SK-N-MC (cell line): Measurements from ENCODE around the gene ANO6.

Source experiments
- DNase-seq: peaks from one replicate; pipeline ENCODE4 v3.0.0-alpha.2; 2011; ENCODE audit warnings: low read depth, low spot score
- H3K27ac ChIP-seq: fragments of 200-600 bp; sonication (generic); 2 replicates; pipeline ENCODE4 v1.5.1; 2016; ENCODE audit warnings: mixed run types
- H3K36me3 ChIP-seq: fragments of 200-600 bp; sonication (generic); 2 replicates; pipeline ENCODE4 v1.6.1; 2017; ENCODE audit warnings: antibody characterized with exemption, low read length, mixed read lengths; ENCODE audit not compliant: insufficient read depth
- H3K4me3 ChIP-seq: fragments of 200-600 bp; sonication (generic); 2 replicates; pipeline ENCODE4 v1.5.1; 2016
- H3K9ac ChIP-seq: fragments of 200-600 bp; sonication (generic); 2 replicates; pipeline ENCODE4 v1.8.0; 2017; ENCODE audit warnings: mixed run types, mixed read lengths; ENCODE audit not compliant: insufficient read length
- H3K9me3 ChIP-seq: fragments of 200-600 bp; sonication (generic); 2 replicates; pipeline ENCODE4 v1.6.1; 2017; ENCODE audit warnings: low read depth, mild to moderate bottlenecking, antibody characterized with exemption, low read length, moderate library complexity, mixed read lengths
- EZH2 ChIP-seq: fragments of 200-600 bp; sonication (generic); IDR thresholded peaks from one replicate; pipeline ENCODE4 v1.6.1; 2017; ENCODE audit warnings: antibody characterized with exemption
- FOXP2 ChIP-seq: optimal IDR thresholded peaks from 2 replicates; pipeline ENCODE3; 2011; ENCODE audit warnings: mild to moderate bottlenecking, moderate library complexity; ENCODE audit not compliant: insufficient read depth; ENCODE audit errors: extremely low read length, control extremely low read depth
- POLR2AphosphoS5 ChIP-seq: IDR thresholded peaks from 2 replicates; pipeline ENCODE4 v1.6.1; 2012; ENCODE audit warnings: mild to moderate bottlenecking, low read depth, low read length, borderline replicate concordance

The ANO6 gene

GRCh38 chr12:45334396-45334795, 118.5 kb downstream of the ANO6 start:
- H3K4me3 ChIP-seq: no peak overlapping the region
- no peak overlapping the region for H3K9ac ChIP-seq
- no peaks in the 10 kb centered on the region for H3K9me3 ChIP-seq
- H3K27ac ChIP-seq: no peak overlapping the region
- DNase-seq: no peak
- peaks cover 20% of the 10 kb centered on the region for H3K36me3 ChIP-seq
- no peak for TF ChIP-seq POLR2AphosphoS5
- TF ChIP-seq EZH2: no peak
- no peak for TF ChIP-seq FOXP2

- Histone ChIP-seq H3K9me3 (no peaks in the 10 kb centered on the region), H3K36me3 (peaks cover 20% of the 10 kb centered on the region), H3K4me3 (no peak overlapping the region), H3K9ac (no peak overlapping the region), H3K27ac (no peak overlapping the region)
- DNase-seq: no peak
- TF ChIP-seq EZH2: no peak
These were observed 120.4 kb downstream of the ANO6 start for GRCh38 chr12:45336331-45336730.

GRCh38 chr12:45336762-45337596, 121.1 kb downstream of the ANO6 start:
- no peak for DNase-seq
- TF ChIP-seq POLR2AphosphoS5 (no peak), EZH2 (no peak), FOXP2 (no peak)

GRCh38 chr12:45337835-45338234, 121.9 kb downstream of the ANO6 start:
- Histone ChIP-seq H3K27ac (peak overlapping the region; percentile 35; the same call in 1 of the 2 replicates), H3K4me3 (peak overlapping the region; percentile 17; the same call in 1 of the 2 replicates), H3K36me3 (peaks cover 12% of the 10 kb centered on the region; the same call in 1 of the 2 replicates), H3K9ac (no peak overlapping the region), H3K9me3 (no peaks in the 10 kb centered on the region)
- no peak for DNase-seq
- no peak for TF ChIP-seq POLR2AphosphoS5
- no peak for TF ChIP-seq FOXP2
- TF ChIP-seq EZH2: no peak

More at GRCh38 chr12:45336762-45337596, 121.1 kb downstream of the ANO6 start:
- Histone ChIP-seq H3K36me3 (peaks cover 19% of the 10 kb centered on the region), H3K9ac (peak overlapping the region; percentile 5), H3K9me3 (no peaks in the 10 kb centered on the region), H3K4me3 (no peak overlapping the region), H3K27ac (peak overlapping the region; percentile 60; the same call in 1 of the 2 replicates)

- TF ChIP-seq EZH2 (no peak), POLR2AphosphoS5 (no peak), FOXP2 (no peak)
- no peak overlapping the region for H3K9ac ChIP-seq
- H3K9me3 ChIP-seq: no peaks in the 10 kb centered on the region
- H3K36me3 ChIP-seq: peaks cover 12% of the 10 kb centered on the region
- peak overlapping the region; percentile 17; the same call in 1 of the 2 replicates for H3K4me3 ChIP-seq
- DNase-seq: no peak
- peak overlapping the region; percentile 35 for H3K27ac ChIP-seq
These were observed 122.4 kb downstream of the ANO6 start for GRCh38 chr12:45338272-45338671.

- Histone ChIP-seq H3K9ac (no peak overlapping the region), H3K9me3 (no peaks in the 10 kb centered on the region), H3K4me3 (no peak overlapping the region), H3K36me3 (peaks cover 8% of the 10 kb centered on the region), H3K27ac (no peak overlapping the region; the same call in 1 of the 2 replicates)
- no peak for DNase-seq
- TF ChIP-seq EZH2 (no peak), FOXP2 (no peak), POLR2AphosphoS5 (no peak)
These were observed 123.1 kb downstream of the ANO6 start for GRCh38 chr12:45339035-45339434.

GRCh38 chr12:45342171-45342570, 126.3 kb downstream of the ANO6 start:
- DNase-seq: no peak
- TF ChIP-seq FOXP2 (no peak), EZH2 (no peak), POLR2AphosphoS5 (no peak)
- no peak overlapping the region for H3K4me3 ChIP-seq
- H3K9me3 ChIP-seq: no peaks in the 10 kb centered on the region
- no peak overlapping the region for H3K27ac ChIP-seq
- H3K9ac ChIP-seq: no peak overlapping the region
- H3K36me3 ChIP-seq: no peaks in the 10 kb centered on the region; the same call in 1 of the 2 replicates

GRCh38 chr12:45342848-45343247, 127.0 kb downstream of the ANO6 start:
- H3K36me3 ChIP-seq: peaks cover 2% of the 10 kb centered on the region
- H3K9me3 ChIP-seq: no peaks in the 10 kb centered on the region
- no peak overlapping the region for H3K4me3 ChIP-seq
- H3K27ac ChIP-seq: no peak overlapping the region
- no peak for DNase-seq
- TF ChIP-seq POLR2AphosphoS5: no peak
- no peak for TF ChIP-seq FOXP2
- TF ChIP-seq EZH2: no peak
- no peak overlapping the region for H3K9ac ChIP-seq
